Activated T-cell treated with anti-CD3 and anti-CD28 coated beads, Interleukin-2, amount 50 U/mL, for 72 hours (primary cell): ENCODE data around the gene MAPK8. TPM values are rescaled to one million over a fixed set of nuclear protein-coding genes. Genes with fewer than 3 reads are reported as not detected.
"Not testable (repeated sequence)": the region's sequence is repeated elsewhere in the genome, so short reads cannot be mapped to it uniquely, and the experiment has no call there.

Source experiments
- ATAC-seq, 2 donors: fragments of 150-1000 bp; cut with Tn5 transposase; replicated peaks in 1 of 2; 2 replicates each; pipeline ENCODE4 v1.10.0; 2021; ENCODE audit warnings: moderate library complexity in 2 of 2, mild to moderate bottlenecking in 1 of 2
- DNase-seq, 2 donors: peaks; one replicate each; pipeline ENCODE4 v3.0.0; 2021 to 2022; ENCODE audit warnings: mixed read lengths in 1 of 2
- H3K27ac Mint-ChIP-seq: one replicate; pipeline ENCODE4 v1.8.0; 2022; ENCODE audit warnings: mild to moderate bottlenecking, moderate library complexity, mixed read lengths
- H3K27me3 Mint-ChIP-seq: one replicate; pipeline ENCODE4 v1.8.0; 2022; ENCODE audit warnings: low read depth, mixed read lengths
- H3K36me3 Mint-ChIP-seq, 2 donors: one replicate each; pipeline ENCODE4 v1.8.0; 2022; ENCODE audit warnings: mixed read lengths in 2 of 2, mild to moderate bottlenecking in 1 of 2; ENCODE audit not compliant: insufficient read depth in 2 of 2
- H3K4me1 Mint-ChIP-seq: one replicate; pipeline ENCODE4 v1.8.0; 2022; ENCODE audit warnings: low read depth, mixed read lengths
- H3K4me3 Mint-ChIP-seq, 2 donors: one replicate each; pipeline ENCODE4 v1.8.0; 2022; ENCODE audit warnings: mild to moderate bottlenecking in 2 of 2, mixed read lengths in 2 of 2, moderate library complexity in 2 of 2
- H3K9me3 Mint-ChIP-seq, 2 donors: one replicate each; pipeline ENCODE4 v1.8.0; 2022; ENCODE audit warnings: mixed read lengths in 2 of 2
- total RNA-seq, 2 donors: library from RNA; stranded (reverse); gene quantifications; one replicate each; pipeline ENCODE4 v1.2.3, GENCODE V29; 2022

The MAPK8 gene
- 10 to 100 TPM; 43.3 to 60.2 TPM for total RNA-seq

DNA sequence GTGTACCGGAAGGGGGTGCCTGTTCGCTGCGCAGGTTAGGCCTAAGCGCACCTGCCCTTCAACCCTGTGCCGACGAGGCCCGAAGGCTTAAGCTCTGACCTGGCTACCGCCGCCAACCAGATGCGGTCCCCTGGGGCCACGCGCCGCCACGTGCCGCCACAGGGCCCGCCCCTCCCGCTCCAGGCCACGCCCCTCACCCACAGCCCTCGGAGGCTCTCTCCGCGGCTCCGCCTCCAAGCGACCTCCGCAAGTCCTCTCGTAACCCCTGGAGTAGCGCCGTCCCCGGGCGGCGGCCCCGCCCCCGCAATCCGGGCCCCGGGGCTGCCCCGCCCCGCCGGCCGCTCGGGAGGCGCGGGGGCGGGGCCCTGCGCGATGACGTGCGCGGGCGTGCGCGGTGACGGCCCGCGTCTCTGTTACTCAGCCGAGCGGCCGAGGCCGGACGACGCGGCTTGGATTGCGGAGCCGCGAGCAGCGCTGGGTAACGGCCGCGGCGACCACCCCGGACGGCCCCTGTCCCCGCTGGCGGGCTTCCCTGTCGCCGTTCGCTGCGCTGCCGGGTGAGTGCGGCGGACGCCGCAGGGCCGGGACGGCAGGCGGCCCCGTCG lies at the start of gene MAPK8:
Gene MAPK8 (plus strand): TSS at position 413 of the 605 bp plus-strand sequence. CDS start 94,984 bp downstream, outside the sequence.
- no peaks in the 10 kb centered on the region for H3K9me3 Mint-ChIP-seq
- peaks cover 34% of the 10 kb centered on the region for H3K4me1 Mint-ChIP-seq
- H3K4me3 Mint-ChIP-seq, result peak within 1 kb of the TSS; percentile 86 to 96
- peak; percentile 83 for ATAC-seq
- DNase-seq, result peak; percentile 93
- H3K36me3 Mint-ChIP-seq, result peaks cover 0 to 2% of the 10 kb centered on the region in 2 donors
- peak within 1 kb of the TSS; percentile 70 for H3K27ac Mint-ChIP-seq
- H3K27me3 Mint-ChIP-seq, result no peaks in the 10 kb centered on the region

DNA sequence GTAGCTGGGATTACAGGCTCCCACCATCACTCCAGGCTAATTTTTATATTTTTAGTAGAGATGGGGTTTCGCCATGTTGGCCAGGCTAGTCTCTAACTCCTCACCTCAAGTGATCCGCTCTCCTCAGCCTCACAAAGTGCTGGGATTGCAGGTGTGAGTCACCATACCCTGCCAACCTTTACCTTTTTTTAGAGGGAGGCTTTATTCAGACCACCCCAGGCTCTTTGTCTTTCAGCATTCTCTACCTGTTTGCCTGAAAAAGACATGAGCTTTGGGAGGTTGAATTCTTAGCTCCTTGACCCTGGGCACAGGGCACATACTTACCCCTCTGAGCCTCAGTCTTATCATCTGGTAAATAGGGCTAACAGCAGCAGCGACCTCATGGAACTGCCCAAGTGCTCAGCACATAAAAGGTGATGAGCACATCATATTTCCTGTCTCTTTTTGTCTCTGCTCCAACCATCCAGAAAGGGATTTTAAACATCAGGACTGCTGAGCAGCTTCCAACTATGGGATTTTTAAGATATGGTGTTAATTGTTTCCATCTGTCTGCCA lies 49.0 kb upstream of the MAPK8 start:
- peaks cover 0 to 4% of the 10 kb centered on the region in 2 donors for H3K9me3 Mint-ChIP-seq
- ATAC-seq, result no peak
- H3K36me3 Mint-ChIP-seq, result peaks cover 0 to 2% of the 10 kb centered on the region in 2 donors
- H3K27ac Mint-ChIP-seq, result no peak overlapping the region
- no peak for DNase-seq
- H3K4me3 Mint-ChIP-seq, result no peak overlapping the region
- H3K4me1 Mint-ChIP-seq, result no peaks in the 10 kb centered on the region
- peaks cover 19% of the 10 kb centered on the region for H3K27me3 Mint-ChIP-seq

DNA sequence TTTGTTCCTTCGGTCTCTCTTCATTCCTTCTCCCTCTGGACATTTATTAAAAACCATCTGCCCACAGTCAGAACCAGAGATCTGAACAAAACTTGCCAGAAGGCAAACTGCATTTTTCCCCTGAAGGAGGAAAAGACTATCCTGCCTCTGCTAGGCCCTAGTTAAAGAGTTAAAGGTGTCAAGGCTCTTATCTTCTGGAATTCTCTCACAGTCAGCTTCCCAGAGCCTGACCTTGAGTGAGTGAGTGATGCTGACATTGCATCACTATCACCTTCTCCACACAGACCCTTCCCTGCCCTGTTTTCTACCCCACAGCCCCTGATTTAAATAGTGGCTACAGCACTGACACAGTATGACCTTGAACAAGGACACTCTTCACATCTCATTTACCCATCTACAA lies 48.4 kb upstream of the MAPK8 start:
- DNase-seq (no peak), ATAC-seq (no peak)
- Mint-ChIP-seq H3K9me3 (peaks cover 0 to 4% of the 10 kb centered on the region in 2 donors), H3K27ac (no peak overlapping the region), H3K27me3 (peaks cover 19% of the 10 kb centered on the region), H3K4me3 (no peak overlapping the region), H3K4me1 (no peaks in the 10 kb centered on the region), H3K36me3 (peaks cover 0 to 2% of the 10 kb centered on the region in 2 donors)

- Mint-ChIP-seq H3K27ac (peak overlapping the region; percentile 14), H3K27me3 (peaks cover 16% of the 10 kb centered on the region), H3K36me3 (no peaks in the 10 kb centered on the region), H3K4me3 (peak overlapping the region in 1 of 2 donors; percentile 10), H3K4me1 (peaks cover 4% of the 10 kb centered on the region), H3K9me3 (peaks cover 3 to 6% of the 10 kb centered on the region in 2 donors)
- DNase-seq (peak; percentile 18 to 33), ATAC-seq (peak; percentile 77 to 97)
Observed at GRCh38 chr10:48266528-48266927, 39.9 kb upstream of the MAPK8 start.

DNA sequence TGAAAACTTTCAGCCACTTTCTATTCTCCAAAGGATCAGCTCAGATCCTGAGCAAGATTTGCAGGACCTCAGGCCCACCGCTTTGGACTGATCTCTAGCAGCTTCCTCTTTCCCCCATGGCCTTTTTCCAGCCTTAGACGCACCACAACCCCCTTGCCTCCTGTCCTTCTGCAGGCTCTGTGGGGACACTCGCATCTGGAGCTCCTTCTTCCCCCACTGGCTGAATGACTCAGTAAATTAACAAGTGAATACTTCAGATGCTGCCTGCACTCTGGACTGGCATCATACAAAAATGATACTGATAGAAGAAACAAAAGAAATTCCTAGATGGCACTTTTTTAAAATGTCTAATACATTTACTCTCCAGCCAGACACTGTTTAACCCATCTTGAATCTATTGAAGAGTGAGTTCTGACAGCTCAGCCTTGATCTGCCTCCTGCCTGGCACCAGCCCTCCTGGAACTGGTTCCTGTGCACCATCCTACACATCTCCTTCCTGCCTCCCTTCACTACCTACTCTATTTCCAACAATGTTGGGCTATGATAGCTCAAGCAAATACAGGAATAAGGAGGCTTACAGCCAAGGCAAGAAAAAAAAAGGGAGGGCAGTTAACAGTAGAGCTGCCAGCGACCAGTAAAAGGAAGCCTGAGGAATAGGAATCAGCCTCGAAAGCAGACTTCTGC lies 35.3 kb upstream of the MAPK8 start:
- peaks cover 16% of the 10 kb centered on the region for H3K27me3 Mint-ChIP-seq
- H3K9me3 Mint-ChIP-seq, result peaks cover 3 to 5% of the 10 kb centered on the region in 2 donors
- H3K36me3 Mint-ChIP-seq, result no peaks in the 10 kb centered on the region
- H3K27ac Mint-ChIP-seq, result no peak overlapping the region
- no peak overlapping the region for H3K4me3 Mint-ChIP-seq
- peaks cover 4% of the 10 kb centered on the region for H3K4me1 Mint-ChIP-seq
- ATAC-seq (no peak), DNase-seq (no peak)

DNA sequence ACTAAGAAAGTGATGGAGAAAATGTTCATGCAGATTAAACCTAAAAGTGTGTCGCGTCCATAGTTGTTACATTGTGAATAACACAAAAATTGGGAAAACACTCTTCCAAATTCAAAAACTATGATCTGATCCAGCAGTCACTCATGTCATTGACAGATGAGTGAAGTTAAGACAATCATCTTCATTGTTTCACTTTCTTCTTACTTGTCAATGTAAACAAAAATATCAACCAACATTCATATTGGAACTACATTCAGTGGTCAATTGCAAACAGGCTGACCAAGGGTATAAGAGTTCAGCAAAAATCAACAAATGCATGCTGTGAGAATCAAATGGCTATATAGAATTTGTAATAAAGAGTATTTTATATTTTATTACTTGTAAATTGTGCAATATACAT lies 33.8 kb upstream of the MAPK8 start:
- no peaks in the 10 kb centered on the region for H3K4me1 Mint-ChIP-seq
- no peak overlapping the region for H3K4me3 Mint-ChIP-seq
- peaks cover 11% of the 10 kb centered on the region for H3K27me3 Mint-ChIP-seq
- no peaks in the 10 kb centered on the region for H3K36me3 Mint-ChIP-seq
- no peak overlapping the region for H3K27ac Mint-ChIP-seq
- ATAC-seq (no peak), DNase-seq (no peak)
- H3K9me3 Mint-ChIP-seq, result peaks cover 0 to 2% of the 10 kb centered on the region in 2 donors

DNA sequence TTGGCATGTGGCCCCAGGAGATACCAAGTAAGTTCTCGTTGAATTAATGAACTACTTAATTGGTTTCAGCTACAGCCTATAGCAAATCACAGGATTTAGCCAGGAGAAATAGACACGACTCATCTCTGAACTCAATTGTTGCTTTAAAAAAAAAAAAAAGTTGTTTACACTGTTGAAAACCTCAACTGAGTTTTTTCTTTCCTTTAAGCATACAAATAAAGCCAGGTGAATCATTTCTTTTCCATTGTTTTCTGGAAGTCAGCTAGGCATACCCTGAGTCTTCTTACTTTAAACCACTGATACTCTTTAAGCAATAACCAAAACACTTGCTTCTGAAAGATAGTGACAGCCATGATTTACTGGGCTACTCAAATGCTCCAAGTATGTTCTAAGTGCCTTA lies 32.7 kb upstream of the MAPK8 start:
- peaks cover 20% of the 10 kb centered on the region for H3K27me3 Mint-ChIP-seq
- DNase-seq, result no peak
- no peaks in the 10 kb centered on the region for H3K4me1 Mint-ChIP-seq
- H3K36me3 Mint-ChIP-seq, result no peaks in the 10 kb centered on the region
- H3K9me3 Mint-ChIP-seq, result no peaks in the 10 kb centered on the region
- H3K4me3 Mint-ChIP-seq, result no peak overlapping the region
- ATAC-seq, result no peak
- H3K27ac Mint-ChIP-seq, result no peak overlapping the region

- Mint-ChIP-seq H3K9me3 (no peaks in the 10 kb centered on the region), H3K4me1 (no peaks in the 10 kb centered on the region), H3K4me3 (no peak within 1 kb of the TSS), H3K27me3 (peaks cover 20% of the 10 kb centered on the region), H3K27ac (no peak within 1 kb of the TSS), H3K36me3 (no peaks in the 10 kb centered on the region)
- DNase-seq (no peak), ATAC-seq (no peak)
Observed at GRCh38 chr10:48274636-48275035, 31.8 kb upstream of the MAPK8 start, which contains the start of gene FRMPD2. FRMPD2 (minus strand) TSS chr10:48274696; CDS start chr10:48274567, 129 bp downstream.

DNA sequence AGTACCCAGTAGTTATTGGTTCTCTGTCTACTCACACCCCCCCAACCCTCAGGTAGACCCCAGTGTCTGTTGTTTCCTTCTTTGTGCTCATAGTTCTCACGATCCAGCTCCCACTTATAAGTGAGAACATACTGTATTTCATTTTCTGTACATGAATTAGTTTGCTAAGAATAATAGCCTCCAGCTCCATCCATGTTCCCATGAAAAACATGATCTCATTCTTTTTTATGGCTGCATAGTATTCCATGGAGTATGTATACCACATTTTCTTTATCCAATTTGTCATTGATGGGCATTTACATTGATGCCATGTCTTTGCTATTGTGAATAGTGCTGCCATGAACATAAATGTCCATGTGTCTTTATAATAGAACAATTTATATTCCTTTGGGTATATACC lies 29.4 kb upstream of the MAPK8 start:
- Mint-ChIP-seq H3K36me3 (peaks cover 0 to 1% of the 10 kb centered on the region in 2 donors), H3K27me3 (peaks cover 9% of the 10 kb centered on the region), H3K9me3 (peaks cover 0 to 7% of the 10 kb centered on the region in 2 donors), H3K4me1 (no peaks in the 10 kb centered on the region), H3K27ac (no peak overlapping the region), H3K4me3 (no peak overlapping the region)
- no peak for ATAC-seq
- DNase-seq, result no peak

GRCh38 chr10:48279081-48279751 lies 27.3 kb upstream of the MAPK8 start:
- no peak overlapping the region for H3K27ac Mint-ChIP-seq
- peaks cover 1 to 12% of the 10 kb centered on the region in 2 donors for H3K9me3 Mint-ChIP-seq
- peak; percentile 32 to 56 for ATAC-seq

GRCh38 chr10:48281697-48282096 lies 24.8 kb upstream of the MAPK8 start:
- H3K4me1 Mint-ChIP-seq, H3K4me3 Mint-ChIP-seq, ATAC-seq, H3K36me3 Mint-ChIP-seq, H3K27ac Mint-ChIP-seq, DNase-seq: not testable (repeated sequence)
- Mint-ChIP-seq H3K27me3 (peaks cover 31% of the 10 kb centered on the region), H3K9me3 (peaks cover 1 to 12% of the 10 kb centered on the region in 2 donors)

More at GRCh38 chr10:48279081-48279751, 27.3 kb upstream of the MAPK8 start:
- Mint-ChIP-seq H3K4me3 (peak overlapping the region in 1 of 2 donors; percentile 30), H3K4me1 (no peaks in the 10 kb centered on the region), H3K27me3 (peaks cover 9% of the 10 kb centered on the region), H3K36me3 (peaks cover 0 to 6% of the 10 kb centered on the region in 2 donors)
- no peak for DNase-seq

DNA sequence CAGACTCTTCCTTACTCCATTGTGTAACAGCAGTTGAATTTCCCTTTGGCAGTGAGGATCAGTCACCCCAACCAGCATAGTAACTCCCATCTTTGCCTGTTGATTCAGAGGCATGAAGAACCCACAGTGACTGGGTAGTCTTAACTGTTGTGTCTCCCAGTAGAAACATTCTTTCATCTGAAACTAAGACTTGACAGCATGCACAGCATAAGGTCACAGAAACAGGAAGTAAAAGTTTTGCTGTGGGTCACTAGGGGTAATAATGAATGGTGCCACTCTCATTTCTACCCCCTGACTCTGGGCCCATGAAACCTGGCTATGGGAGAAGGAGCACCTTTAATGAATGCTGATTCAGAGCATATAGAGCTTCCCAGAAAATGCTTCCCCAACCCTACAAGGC lies 23.6 kb upstream of the MAPK8 start:
- Mint-ChIP-seq H3K4me3 (no peak overlapping the region), H3K27me3 (peaks cover 30% of the 10 kb centered on the region), H3K4me1 (peaks cover 7% of the 10 kb centered on the region), H3K9me3 (peaks cover 1 to 12% of the 10 kb centered on the region in 2 donors), H3K36me3 (peaks cover 0 to 6% of the 10 kb centered on the region in 2 donors), H3K27ac (no peak overlapping the region)
- ATAC-seq, result no peak
- no peak for DNase-seq
